GM12872 (cell line): Measurements from ENCODE around the gene ZNF536.

Experiments
- TF ChIP-seq, protein P1 (sequence below): IDR thresholded peaks from 3 replicates; pipeline ENCODE4 v1.5.1; 2011; ENCODE audit warnings: low read depth, mild to moderate bottlenecking, low read length, moderate library complexity; ENCODE audit not compliant: insufficient read depth

The ZNF536 gene

DNA sequence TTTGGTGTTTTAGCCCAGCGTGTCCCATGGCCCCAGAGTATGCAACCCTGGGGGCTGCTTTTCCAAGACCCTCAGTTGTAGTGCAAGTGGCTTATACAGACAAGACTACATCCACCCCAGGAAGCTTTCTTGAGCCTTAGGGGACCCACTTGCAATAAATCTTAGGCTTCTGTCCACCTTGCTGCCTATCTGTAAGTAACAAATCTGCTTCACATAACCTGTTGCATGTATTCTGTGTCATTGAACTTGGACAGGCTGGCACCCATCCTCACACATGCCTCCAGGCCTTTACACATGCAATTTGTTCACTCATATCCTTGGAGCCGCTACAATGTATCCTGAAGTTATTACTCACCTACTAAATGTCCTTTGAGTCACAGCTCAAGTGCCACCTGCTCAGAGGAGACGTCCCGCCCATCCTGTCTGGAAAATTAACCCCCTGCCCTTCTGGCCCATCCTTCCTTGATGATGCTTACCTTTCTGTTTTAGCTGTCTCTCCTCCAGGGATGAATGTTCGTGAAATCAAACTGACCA, 101.2 kb downstream of the ZNF536 start:
- TF ChIP-seq, protein P1, sequence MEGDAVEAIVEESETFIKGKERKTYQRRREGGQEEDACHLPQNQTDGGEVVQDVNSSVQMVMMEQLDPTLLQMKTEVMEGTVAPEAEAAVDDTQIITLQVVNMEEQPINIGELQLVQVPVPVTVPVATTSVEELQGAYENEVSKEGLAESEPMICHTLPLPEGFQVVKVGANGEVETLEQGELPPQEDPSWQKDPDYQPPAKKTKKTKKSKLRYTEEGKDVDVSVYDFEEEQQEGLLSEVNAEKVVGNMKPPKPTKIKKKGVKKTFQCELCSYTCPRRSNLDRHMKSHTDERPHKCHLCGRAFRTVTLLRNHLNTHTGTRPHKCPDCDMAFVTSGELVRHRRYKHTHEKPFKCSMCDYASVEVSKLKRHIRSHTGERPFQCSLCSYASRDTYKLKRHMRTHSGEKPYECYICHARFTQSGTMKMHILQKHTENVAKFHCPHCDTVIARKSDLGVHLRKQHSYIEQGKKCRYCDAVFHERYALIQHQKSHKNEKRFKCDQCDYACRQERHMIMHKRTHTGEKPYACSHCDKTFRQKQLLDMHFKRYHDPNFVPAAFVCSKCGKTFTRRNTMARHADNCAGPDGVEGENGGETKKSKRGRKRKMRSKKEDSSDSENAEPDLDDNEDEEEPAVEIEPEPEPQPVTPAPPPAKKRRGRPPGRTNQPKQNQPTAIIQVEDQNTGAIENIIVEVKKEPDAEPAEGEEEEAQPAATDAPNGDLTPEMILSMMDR, result no peak

DNA sequence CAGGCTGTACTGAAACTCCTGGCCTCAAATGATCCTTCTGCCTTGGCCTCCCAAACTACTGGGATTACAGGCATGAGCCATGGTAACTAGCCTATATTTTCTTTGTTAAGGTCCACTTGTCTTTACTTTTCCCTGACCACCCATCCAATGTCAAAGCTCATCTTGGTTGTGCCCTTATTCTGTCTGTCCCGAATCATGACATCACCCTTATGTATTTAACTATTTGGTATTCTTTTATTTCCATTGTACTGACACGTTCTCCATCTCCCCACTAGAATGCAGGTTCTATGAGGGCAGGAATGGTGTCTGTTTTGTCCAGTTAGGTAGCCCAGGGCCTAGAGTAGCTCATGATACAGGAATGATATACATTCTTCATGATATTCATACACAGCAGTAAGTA, 104.8 kb downstream of the ZNF536 start:
- TF ChIP-seq, protein P1, result no peak

DNA sequence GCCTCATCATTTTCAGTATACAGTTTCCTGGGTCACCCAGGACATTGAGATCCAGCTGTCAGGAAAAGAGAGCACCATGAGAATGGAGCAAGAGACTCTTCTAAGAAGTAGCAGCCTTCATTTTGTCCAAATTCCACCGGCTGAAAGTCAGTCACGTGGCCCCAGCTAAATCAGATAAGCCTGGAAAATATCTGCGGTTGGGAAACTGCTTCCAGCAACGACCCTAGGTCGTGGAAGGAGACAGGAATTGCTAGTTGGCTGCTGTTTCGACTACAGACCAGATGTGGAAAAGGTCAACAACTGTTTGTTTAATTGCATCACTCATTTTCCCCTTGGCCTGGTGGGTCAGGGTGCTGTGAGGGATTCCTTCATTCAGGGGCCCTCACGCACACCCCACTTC, 107.0 kb downstream of the ZNF536 start:
- TF ChIP-seq, protein P1, result no peak

DNA sequence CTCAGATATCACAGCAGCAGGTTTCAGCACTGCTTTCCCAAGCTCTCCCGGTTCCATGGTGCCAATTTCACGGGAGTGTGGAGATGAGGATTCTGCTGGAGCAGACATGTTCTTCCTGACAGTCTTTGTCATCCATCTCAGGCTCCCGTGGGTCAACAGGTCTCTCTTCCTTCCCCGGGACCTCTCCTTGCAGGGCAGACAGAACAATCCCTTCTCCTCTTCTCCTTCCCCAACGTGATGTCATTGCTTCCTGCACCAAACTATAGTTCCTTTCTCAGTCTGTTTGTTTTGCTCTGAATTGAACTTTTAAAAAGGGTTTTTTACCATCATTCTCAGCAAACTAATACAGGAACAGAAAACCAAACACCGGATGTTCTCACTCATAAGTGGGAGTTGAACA, 107.9 kb downstream of the ZNF536 start:
- TF ChIP-seq, protein P1, result no peak

DNA sequence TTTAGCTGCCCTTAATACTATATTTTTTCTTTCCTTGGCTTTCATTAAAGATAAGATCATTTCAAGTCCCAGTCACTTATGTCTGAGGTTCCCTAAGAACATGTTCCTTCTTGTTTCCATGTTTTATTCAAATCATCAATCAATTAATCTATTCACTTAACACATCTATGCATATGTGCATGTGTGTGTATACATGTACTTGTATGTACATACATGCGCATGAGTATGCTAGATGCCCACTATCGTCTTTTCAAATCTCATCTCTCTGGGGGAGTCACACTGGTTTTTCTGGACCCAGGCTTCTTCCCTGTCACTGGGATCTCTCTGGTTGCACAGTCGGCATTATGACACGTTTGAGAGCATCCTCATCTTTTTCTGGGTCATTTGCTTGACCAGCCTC, 108.9 kb downstream of the ZNF536 start:
- TF ChIP-seq, protein P1, result no peak

DNA sequence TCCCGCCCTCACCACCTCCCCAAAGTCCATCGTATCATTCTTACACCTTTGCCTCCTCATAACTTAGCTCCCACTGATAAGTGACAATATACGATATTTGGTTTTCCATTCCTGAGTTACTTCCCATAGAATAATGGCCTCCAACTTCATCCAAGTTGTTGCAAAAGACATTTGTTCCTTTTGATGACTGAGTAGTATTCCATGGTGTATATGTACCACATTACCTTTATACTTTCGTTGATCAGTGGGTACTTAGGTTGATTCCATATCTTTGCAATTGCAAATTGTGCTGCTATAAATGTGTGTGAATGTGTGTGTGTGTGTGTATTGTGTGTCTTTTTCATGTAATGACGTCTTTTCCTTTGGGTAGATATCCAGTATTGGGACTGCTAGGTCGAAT, 109.6 kb downstream of the ZNF536 start:
- TF ChIP-seq, protein P1, result no peak

DNA sequence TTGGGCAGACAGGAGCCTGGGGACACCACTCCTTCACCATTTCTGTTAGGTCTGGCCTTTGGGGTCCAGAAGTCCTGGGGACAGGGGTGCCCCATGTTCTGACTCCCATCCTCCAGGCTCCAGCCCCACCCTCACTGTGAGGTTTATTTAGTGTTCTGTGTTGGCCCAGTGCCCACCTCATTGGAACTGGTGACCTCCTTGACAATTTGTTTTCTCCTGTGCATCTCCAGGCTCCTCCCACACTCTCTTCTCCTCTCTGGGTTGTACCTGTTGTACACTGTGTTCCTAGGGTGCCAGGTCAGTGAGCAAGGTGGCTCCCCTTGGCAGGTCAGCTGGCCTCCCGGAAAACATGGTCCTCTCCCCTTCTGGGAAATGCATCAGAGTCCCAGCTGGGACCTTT, 110.8 kb downstream of the ZNF536 start:
- TF ChIP-seq, protein P1, result no peak

DNA sequence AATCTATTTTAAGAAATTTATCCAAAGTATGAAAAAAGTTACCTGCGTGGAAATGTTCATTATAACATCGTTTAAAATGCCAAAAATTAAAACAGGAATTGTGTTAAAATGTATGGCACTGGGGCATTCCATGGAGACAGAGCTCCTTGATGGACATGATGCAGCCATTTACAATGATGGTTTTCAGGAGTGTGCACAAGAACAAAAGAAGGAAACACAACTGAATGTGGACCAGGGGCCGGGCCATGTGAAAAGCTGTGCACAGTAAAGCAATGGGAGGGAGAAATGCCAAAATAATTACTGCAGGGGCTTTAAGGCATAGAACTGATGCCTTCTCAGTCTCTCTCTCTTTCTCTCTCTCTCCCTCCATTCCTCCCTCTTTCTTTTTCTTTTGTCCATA, 115.0 kb downstream of the ZNF536 start:
- TF ChIP-seq, protein P1, result no peak
